NCI-H2196 (cell line): Measurements from ENCODE around the gene GCA.

Experiments used
- DNase-seq: peaks from one replicate; lab custom pipeline; 2025; ENCODE audit not compliant: unreplicated experiment; lab: John Stamatoyannopoulos, UW

Gene GCA

GRCh38 chr2:162343824-162344616 is at the start of gene GCA:
TSS of gene GCA (plus strand) at chr2:162344132. CDS start at chr2:162344249, 117 bp downstream.
- peak; percentile 96 for DNase-seq

GRCh38 chr2:162295009-162295408 is 48.9 kb upstream of the GCA start:
- DNase-seq = no peak

- peak; percentile 82 for DNase-seq
Measured at GRCh38 chr2:162297925-162298552, 45.9 kb upstream of the GCA start.

- DNase-seq = no peak
Measured at GRCh38 chr2:162298669-162299335, 45.1 kb upstream of the GCA start.

- no peak for DNase-seq
Measured at GRCh38 chr2:162300266-162300665, 43.7 kb upstream of the GCA start.

GRCh38 chr2:162301151-162301804 is 42.7 kb upstream of the GCA start:
- DNase-seq = peak; percentile 63

GRCh38 chr2:162301877-162302276 is 42.1 kb upstream of the GCA start:
- DNase-seq = no peak

- DNase-seq = no peak
Measured at GRCh38 chr2:162305901-162306300, 38.0 kb upstream of the GCA start.

GRCh38 chr2:162308747-162309503 is 35.0 kb upstream of the GCA start:
- no peak for DNase-seq

- DNase-seq = no peak
Measured at GRCh38 chr2:162312853-162313252, 31.1 kb upstream of the GCA start.

GRCh38 chr2:162315938-162316337 is 28.0 kb upstream of the GCA start:
- no peak for DNase-seq

- no peak for DNase-seq
Measured at GRCh38 chr2:162316590-162316989, 27.3 kb upstream of the GCA start.

GRCh38 chr2:162317058-162317742 is 26.7 kb upstream of the GCA start:
- DNase-seq = no peak

GRCh38 chr2:162317861-162318327 is 26.0 kb upstream of the GCA start:
- no peak for DNase-seq

- DNase-seq = peak; percentile 93
Measured at GRCh38 chr2:162318328-162319180, 25.4 kb upstream of the GCA start, which contains the start of gene IFIH1. TSS of gene IFIH1 (minus strand) at chr2:162318684. CDS start at chr2:162318307, 377 bp downstream.

GRCh38 chr2:162320864-162321517 is 22.9 kb upstream of the GCA start:
- DNase-seq = no peak

GRCh38 chr2:162324953-162325352 is 19.0 kb upstream of the GCA start:
- no peak for DNase-seq

- no peak for DNase-seq
Measured at GRCh38 chr2:162327134-162327769, 16.7 kb upstream of the GCA start.
